HCT116 (cell line): ENCODE results near the gene PRSS57.

ENCODE experiments used
- POLR2A ChIP-seq: IDR thresholded peaks from 2 replicates; pipeline ENCODE4 v1.7.0; 2011; ENCODE audit warnings: borderline replicate concordance; ENCODE audit not compliant: insufficient read depth, insufficient read length; ENCODE audit errors: extremely low read depth
- RAD21 ChIP-seq: IDR thresholded peaks from 2 replicates; pipeline ENCODE4 v1.6.1; 2012; ENCODE audit warnings: low read depth, mild to moderate bottlenecking
- TCF7L2 ChIP-seq: IDR thresholded peaks from 2 replicates; pipeline ENCODE4 v1.7.0; 2011; ENCODE audit warnings: borderline replicate concordance, inconsistent platforms; ENCODE audit not compliant: insufficient read depth, insufficient read length; ENCODE audit errors: extremely low read depth
- TF ChIP-seq, protein P1 (sequence below): IDR thresholded peaks from 2 replicates; pipeline ENCODE4 v1.6.1; 2012; ENCODE audit warnings: low read depth

GRCh38 chr19:725461-726089 lies 30.3 kb upstream of the PRSS57 start:
- TF ChIP-seq TCF7L2 = no peak
- TF ChIP-seq RAD21 = no peak
- TF ChIP-seq POLR2A = no peak
- TF ChIP-seq, protein P1, sequence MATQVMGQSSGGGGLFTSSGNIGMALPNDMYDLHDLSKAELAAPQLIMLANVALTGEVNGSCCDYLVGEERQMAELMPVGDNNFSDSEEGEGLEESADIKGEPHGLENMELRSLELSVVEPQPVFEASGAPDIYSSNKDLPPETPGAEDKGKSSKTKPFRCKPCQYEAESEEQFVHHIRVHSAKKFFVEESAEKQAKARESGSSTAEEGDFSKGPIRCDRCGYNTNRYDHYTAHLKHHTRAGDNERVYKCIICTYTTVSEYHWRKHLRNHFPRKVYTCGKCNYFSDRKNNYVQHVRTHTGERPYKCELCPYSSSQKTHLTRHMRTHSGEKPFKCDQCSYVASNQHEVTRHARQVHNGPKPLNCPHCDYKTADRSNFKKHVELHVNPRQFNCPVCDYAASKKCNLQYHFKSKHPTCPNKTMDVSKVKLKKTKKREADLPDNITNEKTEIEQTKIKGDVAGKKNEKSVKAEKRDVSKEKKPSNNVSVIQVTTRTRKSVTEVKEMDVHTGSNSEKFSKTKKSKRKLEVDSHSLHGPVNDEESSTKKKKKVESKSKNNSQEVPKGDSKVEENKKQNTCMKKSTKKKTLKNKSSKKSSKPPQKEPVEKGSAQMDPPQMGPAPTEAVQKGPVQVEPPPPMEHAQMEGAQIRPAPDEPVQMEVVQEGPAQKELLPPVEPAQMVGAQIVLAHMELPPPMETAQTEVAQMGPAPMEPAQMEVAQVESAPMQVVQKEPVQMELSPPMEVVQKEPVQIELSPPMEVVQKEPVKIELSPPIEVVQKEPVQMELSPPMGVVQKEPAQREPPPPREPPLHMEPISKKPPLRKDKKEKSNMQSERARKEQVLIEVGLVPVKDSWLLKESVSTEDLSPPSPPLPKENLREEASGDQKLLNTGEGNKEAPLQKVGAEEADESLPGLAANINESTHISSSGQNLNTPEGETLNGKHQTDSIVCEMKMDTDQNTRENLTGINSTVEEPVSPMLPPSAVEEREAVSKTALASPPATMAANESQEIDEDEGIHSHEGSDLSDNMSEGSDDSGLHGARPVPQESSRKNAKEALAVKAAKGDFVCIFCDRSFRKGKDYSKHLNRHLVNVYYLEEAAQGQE = no peak
